ENCODE measurements around the gene TENT5C.

TENT5C gene

GRCh38 chr1:117607471-117607870 lies 1.6 kb downstream of the TENT5C start:
- TF ChIP-seq CTCF (IDR thresholded peaks at IDR 0.05; ENCODE audit: low read depth, low read length), result no peak
- peak overlapping the region; percentile 90 for H3K4me3 ChIP-seq (ENCODE audit: low read depth, low read length)

GRCh38 chr1:117608115-117608615 lies 2.3 kb downstream of the TENT5C start:
- peak overlapping the region; percentile 90 for H3K4me3 ChIP-seq (ENCODE audit: low read depth, low read length)
- TF ChIP-seq CTCF (IDR thresholded peaks at IDR 0.05; ENCODE audit: low read depth, low read length), result no peak

- H3K4me3 ChIP-seq (ENCODE audit: low read depth, low read length), result peak overlapping the region; percentile 90
- TF ChIP-seq CTCF (IDR thresholded peaks at IDR 0.05; ENCODE audit: low read depth, low read length), result no peak
Measured at GRCh38 chr1:117608758-117609157, 2.9 kb downstream of the TENT5C start.

GRCh38 chr1:117609471-117609911 lies 3.6 kb downstream of the TENT5C start:
- H3K4me3 ChIP-seq (ENCODE audit: low read depth, low read length), result peak overlapping the region; percentile 90
- TF ChIP-seq CTCF (IDR thresholded peaks at IDR 0.05; ENCODE audit: low read depth, low read length), result no peak

- TF ChIP-seq CTCF (IDR thresholded peaks at IDR 0.05; ENCODE audit: low read depth, low read length), result no peak
Measured at GRCh38 chr1:117610036-117610435, 4.2 kb downstream of the TENT5C start.

GRCh38 chr1:117611121-117611601 lies 5.3 kb downstream of the TENT5C start:
- H3K4me3 ChIP-seq (ENCODE audit: low read depth, low read length), result no peak overlapping the region
- no peak for TF ChIP-seq CTCF (IDR thresholded peaks at IDR 0.05; ENCODE audit: low read depth, low read length)

More at GRCh38 chr1:117610036-117610435, 4.2 kb downstream of the TENT5C start:
- H3K4me3 ChIP-seq (ENCODE audit: low read depth, low read length), result no peak overlapping the region

GRCh38 chr1:117611894-117612483 lies 6.1 kb downstream of the TENT5C start:
- no peak overlapping the region for H3K4me3 ChIP-seq (ENCODE audit: low read depth, low read length)
- TF ChIP-seq CTCF (IDR thresholded peaks at IDR 0.05; ENCODE audit: low read depth, low read length), result no peak
